ENCODE measurements around the gene PGD. TPM values are rescaled to one million over a fixed set of nuclear protein-coding genes. Genes with fewer than 3 reads are reported as not detected.
A peak's percentile ranks its signal among the peaks of the same experiment; 100 is the strongest.

PGD gene
- total and polyA plus RNA-seq, 10 of the 15 experiments (the other 5 are each of a cell fraction or from before 2014, with no cell fraction given) = 108 to 262 (median 171) TPM

DNA sequence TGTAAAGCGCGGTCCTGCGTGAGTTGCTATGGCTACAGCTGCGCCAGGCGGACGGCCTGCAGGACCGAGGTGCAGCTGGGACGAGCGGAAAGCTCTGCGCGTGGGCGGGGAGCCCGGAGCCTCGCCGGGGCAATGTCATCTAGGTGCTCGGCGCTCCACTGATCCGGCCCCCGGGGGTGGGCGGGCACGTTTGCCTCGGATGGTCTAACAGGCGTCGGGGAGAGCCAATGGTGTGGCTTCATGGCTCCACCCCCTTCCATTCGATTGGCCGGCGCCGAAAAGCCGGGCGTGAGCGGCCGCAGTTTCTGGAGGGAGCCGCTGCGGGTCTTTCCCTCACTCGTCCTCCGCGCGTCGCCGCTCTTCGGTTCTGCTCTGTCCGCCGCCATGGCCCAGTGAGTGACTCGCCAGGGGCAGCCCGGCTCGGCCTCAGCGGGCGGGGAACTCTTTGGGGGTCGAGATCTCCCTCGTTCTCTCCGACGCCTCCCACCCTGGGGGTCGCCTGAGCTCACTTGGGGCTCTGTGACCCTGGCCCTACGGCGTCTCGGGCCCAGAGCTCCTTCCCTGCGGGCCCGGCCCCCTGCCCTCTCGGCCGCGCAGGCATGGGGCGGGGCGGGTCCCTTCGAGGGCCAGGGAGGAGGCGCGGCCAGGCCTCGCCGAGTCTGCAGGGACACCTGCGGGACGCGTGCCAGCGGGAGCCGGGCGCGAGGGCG lies at the start of gene PGD (continued):
- TF ChIP-seq, protein P1, sequence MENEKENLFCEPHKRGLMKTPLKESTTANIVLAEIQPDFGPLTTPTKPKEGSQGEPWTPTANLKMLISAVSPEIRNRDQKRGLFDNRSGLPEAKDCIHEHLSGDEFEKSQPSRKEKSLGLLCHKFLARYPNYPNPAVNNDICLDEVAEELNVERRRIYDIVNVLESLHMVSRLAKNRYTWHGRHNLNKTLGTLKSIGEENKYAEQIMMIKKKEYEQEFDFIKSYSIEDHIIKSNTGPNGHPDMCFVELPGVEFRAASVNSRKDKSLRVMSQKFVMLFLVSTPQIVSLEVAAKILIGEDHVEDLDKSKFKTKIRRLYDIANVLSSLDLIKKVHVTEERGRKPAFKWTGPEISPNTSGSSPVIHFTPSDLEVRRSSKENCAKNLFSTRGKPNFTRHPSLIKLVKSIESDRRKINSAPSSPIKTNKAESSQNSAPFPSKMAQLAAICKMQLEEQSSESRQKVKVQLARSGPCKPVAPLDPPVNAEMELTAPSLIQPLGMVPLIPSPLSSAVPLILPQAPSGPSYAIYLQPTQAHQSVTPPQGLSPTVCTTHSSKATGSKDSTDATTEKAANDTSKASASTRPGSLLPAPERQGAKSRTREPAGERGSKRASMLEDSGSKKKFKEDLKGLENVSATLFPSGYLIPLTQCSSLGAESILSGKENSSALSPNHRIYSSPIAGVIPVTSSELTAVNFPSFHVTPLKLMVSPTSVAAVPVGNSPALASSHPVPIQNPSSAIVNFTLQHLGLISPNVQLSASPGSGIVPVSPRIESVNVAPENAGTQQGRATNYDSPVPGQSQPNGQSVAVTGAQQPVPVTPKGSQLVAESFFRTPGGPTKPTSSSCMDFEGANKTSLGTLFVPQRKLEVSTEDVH (IDR thresholded peaks at IDR 0.05; ENCODE audit: low read depth, partially characterized antibody) = no peak
- TF ChIP-seq RAD21 (IDR thresholded peaks at IDR 0.05; ENCODE audit: insufficient read depth, low read depth, low read length) (no peak), FOXK2 (IDR thresholded peaks at IDR 0.05) (peak; percentile 28; the same call in 1 of the 2 replicates), ZSCAN29 (IDR thresholded peaks at IDR 0.05) (no peak), NFXL1 (IDR thresholded peaks at IDR 0.05; ENCODE audit: borderline replicate concordance) (peak; percentile 55; the same call in 1 of the 2 replicates), HDAC6 (IDR thresholded peaks at IDR 0.05; ENCODE audit: unreplicated experiment) (no peak), SIX5 (IDR thresholded peaks at IDR 0.05; ENCODE audit: low read depth, low read length, severe bottlenecking) (peak; percentile 12), POLR2AphosphoS5 (IDR thresholded peaks at IDR 0.05; ENCODE audit: low read length) (peak; percentile 84), TCF3 (IDR thresholded peaks at IDR 0.05; ENCODE audit: borderline replicate concordance, insufficient read depth, low read depth, low read length) (peak; percentile 85), BHLHE40 (IDR thresholded peaks at IDR 0.05; ENCODE audit: borderline replicate concordance in 1 of 2, low read depth in 2 of 2, low read length in 1 of 2) (peak; percentile 76 to 90), ESRRA (IDR thresholded peaks at IDR 0.05; ENCODE audit: low read length) (no peak), PAX5 (IDR thresholded peaks at IDR 0.05; ENCODE audit: borderline replicate concordance, low read depth, low read length) (no peak; the same call in 1 of the 2 replicates), MYB (IDR thresholded peaks at IDR 0.05; ENCODE audit: borderline replicate concordance, low read depth, low read length) (no peak)
- TF ChIP-seq, protein P2, sequence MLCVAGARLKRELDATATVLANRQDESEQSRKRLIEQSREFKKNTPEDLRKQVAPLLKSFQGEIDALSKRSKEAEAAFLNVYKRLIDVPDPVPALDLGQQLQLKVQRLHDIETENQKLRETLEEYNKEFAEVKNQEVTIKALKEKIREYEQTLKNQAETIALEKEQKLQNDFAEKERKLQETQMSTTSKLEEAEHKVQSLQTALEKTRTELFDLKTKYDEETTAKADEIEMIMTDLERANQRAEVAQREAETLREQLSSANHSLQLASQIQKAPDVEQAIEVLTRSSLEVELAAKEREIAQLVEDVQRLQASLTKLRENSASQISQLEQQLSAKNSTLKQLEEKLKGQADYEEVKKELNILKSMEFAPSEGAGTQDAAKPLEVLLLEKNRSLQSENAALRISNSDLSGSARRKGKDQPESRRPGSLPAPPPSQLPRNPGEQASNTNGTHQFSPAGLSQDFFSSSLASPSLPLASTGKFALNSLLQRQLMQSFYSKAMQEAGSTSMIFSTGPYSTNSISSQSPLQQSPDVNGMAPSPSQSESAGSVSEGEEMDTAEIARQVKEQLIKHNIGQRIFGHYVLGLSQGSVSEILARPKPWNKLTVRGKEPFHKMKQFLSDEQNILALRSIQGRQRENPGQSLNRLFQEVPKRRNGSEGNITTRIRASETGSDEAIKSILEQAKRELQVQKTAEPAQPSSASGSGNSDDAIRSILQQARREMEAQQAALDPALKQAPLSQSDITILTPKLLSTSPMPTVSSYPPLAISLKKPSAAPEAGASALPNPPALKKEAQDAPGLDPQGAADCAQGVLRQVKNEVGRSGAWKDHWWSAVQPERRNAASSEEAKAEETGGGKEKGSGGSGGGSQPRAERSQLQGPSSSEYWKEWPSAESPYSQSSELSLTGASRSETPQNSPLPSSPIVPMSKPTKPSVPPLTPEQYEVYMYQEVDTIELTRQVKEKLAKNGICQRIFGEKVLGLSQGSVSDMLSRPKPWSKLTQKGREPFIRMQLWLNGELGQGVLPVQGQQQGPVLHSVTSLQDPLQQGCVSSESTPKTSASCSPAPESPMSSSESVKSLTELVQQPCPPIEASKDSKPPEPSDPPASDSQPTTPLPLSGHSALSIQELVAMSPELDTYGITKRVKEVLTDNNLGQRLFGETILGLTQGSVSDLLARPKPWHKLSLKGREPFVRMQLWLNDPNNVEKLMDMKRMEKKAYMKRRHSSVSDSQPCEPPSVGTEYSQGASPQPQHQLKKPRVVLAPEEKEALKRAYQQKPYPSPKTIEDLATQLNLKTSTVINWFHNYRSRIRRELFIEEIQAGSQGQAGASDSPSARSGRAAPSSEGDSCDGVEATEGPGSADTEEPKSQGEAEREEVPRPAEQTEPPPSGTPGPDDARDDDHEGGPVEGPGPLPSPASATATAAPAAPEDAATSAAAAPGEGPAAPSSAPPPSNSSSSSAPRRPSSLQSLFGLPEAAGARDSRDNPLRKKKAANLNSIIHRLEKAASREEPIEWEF (IDR thresholded peaks at IDR 0.05; ENCODE audit: insufficient replicate concordance, low read depth, low read length) = peak; percentile 86
- TF ChIP-seq, protein P3, sequence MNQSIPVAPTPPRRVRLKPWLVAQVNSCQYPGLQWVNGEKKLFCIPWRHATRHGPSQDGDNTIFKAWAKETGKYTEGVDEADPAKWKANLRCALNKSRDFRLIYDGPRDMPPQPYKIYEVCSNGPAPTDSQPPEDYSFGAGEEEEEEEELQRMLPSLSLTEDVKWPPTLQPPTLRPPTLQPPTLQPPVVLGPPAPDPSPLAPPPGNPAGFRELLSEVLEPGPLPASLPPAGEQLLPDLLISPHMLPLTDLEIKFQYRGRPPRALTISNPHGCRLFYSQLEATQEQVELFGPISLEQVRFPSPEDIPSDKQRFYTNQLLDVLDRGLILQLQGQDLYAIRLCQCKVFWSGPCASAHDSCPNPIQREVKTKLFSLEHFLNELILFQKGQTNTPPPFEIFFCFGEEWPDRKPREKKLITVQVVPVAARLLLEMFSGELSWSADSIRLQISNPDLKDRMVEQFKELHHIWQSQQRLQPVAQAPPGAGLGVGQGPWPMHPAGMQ (IDR thresholded peaks at IDR 0.05; ENCODE audit: borderline replicate concordance) = no peak

Data from GM12878 (cell line).